PFSK-1 (cell line): ENCODE measurements around the gene CCL19.

Source experiments
- FOXP2 ChIP-seq: optimal IDR thresholded peaks from 2 replicates; pipeline ENCODE3; 2011; ENCODE audit warnings: borderline replicate concordance, control low read depth, inconsistent platforms; ENCODE audit not compliant: insufficient read depth; ENCODE audit errors: extremely low read length, extremely low read depth
- POLR2AphosphoS5 ChIP-seq: IDR thresholded peaks from 2 replicates; pipeline ENCODE4 v1.6.1; 2012; ENCODE audit warnings: low read depth, mild to moderate bottlenecking, control low read depth, low read length, moderate library complexity
- SIN3A ChIP-seq: IDR thresholded peaks from 2 replicates; pipeline ENCODE4 v1.6.1; 2012; ENCODE audit warnings: mild to moderate bottlenecking, low read length, moderate library complexity, borderline replicate concordance; ENCODE audit not compliant: insufficient read depth
- TAF1 ChIP-seq: IDR thresholded peaks from 2 replicates; pipeline ENCODE4 v1.6.1; 2012; ENCODE audit warnings: low read length, control low read depth, borderline replicate concordance; ENCODE audit not compliant: insufficient read depth
- TF ChIP-seq, protein P1 (sequence below), 2 experiments: IDR thresholded peaks; 2 replicates each; pipeline versions ENCODE4 v1.6.1 to v1.8.0; 2011 to 2012; ENCODE audit warnings: low read depth in 2 of 2, low read length in 2 of 2, control low read depth in 1 of 2, inconsistent platforms in 1 of 2, mild to moderate bottlenecking in 1 of 2, moderate library complexity in 1 of 2; ENCODE audit not compliant: insufficient read depth in 1 of 2

Gene CCL19

DNA sequence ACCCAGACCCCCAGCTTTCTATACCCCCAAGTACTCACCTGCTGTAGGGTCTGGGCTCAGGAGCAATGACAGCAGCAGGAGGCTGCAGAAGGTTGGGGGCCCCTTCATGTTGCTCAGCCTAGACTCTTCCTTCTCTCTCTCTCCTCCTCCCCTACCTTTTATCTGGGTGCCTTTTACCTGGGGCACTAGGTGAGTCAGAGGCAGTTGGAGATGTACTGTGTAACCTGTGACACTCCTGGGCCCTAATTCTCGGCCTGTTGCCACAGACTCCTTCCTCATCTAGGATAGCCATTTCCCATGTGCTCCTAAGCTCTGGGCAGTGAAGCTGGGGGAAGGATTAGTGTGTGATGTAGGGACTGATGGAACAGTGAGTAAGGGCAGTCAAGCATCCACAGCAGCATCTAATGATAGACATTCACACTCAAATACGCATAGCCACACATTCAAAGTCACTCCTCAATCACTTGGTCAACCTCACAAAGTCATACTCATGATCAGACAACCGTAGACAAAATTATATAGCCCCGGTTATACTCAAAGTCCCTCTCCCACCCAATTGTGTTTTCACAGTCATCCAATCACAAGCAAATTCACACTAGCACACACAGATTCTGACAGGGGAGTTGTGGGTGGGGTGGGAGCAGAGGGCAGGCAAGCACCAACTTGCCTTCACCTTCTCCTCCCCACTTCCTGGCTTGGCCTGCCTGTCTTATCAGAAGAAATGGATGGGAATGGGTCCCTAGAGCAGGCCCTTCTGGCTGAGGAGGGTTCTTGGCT lies 28.4 kb downstream of the CCL19 start, which contains the start of gene CCL27:
CCL27 (minus strand) TSS at position 132 of the 777 bp plus-strand sequence; CDS start at position 108, 24 bp downstream.
- no peak for TF ChIP-seq FOXP2
- TF ChIP-seq, protein P1, sequence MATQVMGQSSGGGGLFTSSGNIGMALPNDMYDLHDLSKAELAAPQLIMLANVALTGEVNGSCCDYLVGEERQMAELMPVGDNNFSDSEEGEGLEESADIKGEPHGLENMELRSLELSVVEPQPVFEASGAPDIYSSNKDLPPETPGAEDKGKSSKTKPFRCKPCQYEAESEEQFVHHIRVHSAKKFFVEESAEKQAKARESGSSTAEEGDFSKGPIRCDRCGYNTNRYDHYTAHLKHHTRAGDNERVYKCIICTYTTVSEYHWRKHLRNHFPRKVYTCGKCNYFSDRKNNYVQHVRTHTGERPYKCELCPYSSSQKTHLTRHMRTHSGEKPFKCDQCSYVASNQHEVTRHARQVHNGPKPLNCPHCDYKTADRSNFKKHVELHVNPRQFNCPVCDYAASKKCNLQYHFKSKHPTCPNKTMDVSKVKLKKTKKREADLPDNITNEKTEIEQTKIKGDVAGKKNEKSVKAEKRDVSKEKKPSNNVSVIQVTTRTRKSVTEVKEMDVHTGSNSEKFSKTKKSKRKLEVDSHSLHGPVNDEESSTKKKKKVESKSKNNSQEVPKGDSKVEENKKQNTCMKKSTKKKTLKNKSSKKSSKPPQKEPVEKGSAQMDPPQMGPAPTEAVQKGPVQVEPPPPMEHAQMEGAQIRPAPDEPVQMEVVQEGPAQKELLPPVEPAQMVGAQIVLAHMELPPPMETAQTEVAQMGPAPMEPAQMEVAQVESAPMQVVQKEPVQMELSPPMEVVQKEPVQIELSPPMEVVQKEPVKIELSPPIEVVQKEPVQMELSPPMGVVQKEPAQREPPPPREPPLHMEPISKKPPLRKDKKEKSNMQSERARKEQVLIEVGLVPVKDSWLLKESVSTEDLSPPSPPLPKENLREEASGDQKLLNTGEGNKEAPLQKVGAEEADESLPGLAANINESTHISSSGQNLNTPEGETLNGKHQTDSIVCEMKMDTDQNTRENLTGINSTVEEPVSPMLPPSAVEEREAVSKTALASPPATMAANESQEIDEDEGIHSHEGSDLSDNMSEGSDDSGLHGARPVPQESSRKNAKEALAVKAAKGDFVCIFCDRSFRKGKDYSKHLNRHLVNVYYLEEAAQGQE (IDR thresholded peaks at IDR 0.05; ENCODE audit: insufficient read depth in 1 of 2, low read depth in 2 of 2, low read length in 2 of 2) = no peak
- no peak for TF ChIP-seq SIN3A

DNA sequence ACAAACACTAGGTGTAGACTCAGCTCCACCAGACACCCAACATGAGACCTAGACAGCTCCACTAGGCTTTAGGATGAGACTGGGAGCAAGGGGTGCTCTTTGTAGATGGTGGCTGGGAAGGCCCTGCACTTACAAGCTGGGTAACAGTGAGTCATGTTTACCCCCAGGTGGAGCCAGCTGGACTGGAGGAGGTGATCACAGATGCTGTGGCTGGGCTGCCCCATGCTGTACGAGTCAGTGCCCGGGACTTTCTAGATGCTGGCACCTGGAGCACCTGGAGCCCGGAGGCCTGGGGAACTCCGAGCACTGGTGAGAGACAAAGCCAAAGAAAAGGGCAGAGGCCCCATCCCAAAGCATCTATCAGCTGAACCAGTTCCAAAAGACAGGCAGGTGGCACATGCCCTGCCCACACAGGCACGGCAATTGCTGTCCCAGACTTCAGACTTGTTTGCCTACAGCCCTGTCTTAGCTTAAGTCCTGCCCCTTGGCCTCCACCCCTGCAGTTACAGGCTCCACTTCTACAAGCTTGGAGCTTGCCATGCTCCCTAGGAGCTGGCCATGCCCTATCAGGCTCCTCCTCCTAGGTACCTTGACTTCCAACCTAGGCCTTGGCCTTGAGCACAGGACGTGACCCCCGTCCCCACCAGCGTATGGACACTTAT lies 31.4 kb downstream of the CCL19 start:
- TF ChIP-seq, protein P1 (IDR thresholded peaks at IDR 0.05; ENCODE audit: insufficient read depth in 1 of 2, low read depth in 2 of 2, low read length in 2 of 2) = no peak
- TF ChIP-seq FOXP2 (no peak), SIN3A (no peak), TAF1 (no peak), POLR2AphosphoS5 (no peak)

DNA sequence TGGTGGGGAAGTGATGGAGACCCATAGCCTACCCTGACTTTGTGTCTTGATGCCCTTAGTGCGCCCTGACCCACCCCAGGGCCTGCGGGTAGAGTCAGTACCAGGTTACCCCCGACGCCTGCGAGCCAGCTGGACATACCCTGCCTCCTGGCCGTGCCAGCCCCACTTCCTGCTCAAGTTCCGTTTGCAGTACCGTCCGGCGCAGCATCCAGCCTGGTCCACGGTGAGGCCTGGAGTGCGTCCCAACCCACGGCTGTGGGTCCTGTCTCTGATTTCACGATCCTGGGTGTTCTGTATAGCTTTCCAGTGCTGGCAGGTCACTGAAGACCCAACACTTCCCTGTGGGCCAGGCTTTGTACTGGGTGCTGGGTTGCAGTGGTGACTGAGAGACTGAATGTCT lies 32.6 kb downstream of the CCL19 start:
- no peak for TF ChIP-seq TAF1
- TF ChIP-seq, protein P1 (IDR thresholded peaks at IDR 0.05; ENCODE audit: insufficient read depth in 1 of 2, low read depth in 2 of 2, low read length in 2 of 2) = no peak
- TF ChIP-seq POLR2AphosphoS5 = no peak
- no peak for TF ChIP-seq SIN3A
- no peak for TF ChIP-seq FOXP2

DNA sequence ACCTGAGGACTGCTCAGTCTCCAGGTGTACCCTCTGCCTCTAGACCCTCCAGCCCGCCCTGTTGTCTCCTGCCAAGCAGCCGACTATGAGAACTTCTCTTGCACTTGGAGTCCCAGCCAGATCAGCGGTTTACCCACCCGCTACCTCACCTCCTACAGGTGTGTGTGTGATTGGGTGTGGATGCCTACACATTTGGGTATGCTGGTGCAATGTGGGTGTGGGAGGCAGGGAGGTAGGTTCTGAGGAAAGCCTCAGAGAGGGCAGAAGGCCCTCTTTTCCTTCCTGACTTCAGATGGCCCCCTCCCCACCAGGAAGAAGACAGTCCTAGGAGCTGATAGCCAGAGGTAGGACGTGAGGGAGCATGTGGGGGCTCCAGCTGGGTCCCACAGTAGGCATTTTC lies 34.1 kb downstream of the CCL19 start:
- TF ChIP-seq, protein P1 (IDR thresholded peaks at IDR 0.05; ENCODE audit: insufficient read depth in 1 of 2, low read depth in 2 of 2, low read length in 2 of 2) = no peak
- TF ChIP-seq POLR2AphosphoS5 = no peak
- TF ChIP-seq TAF1 = no peak
- no peak for TF ChIP-seq FOXP2
- no peak for TF ChIP-seq SIN3A
